H9 (cell line): ENCODE measurements around the gene SDK1. TPM values are rescaled to one million over a fixed set of nuclear protein-coding genes. Genes with fewer than 3 reads are reported as not detected.

Source experiments
- DNase-seq: peaks from one replicate; pipeline ENCODE4 v3.0.0-alpha.2; 2017
- H2AFZ ChIP-seq: one replicate; pipeline ENCODE4 v1.6.1; 2013; ENCODE audit warnings: mild to moderate bottlenecking, low read length, control low read depth, moderate library complexity
- H2AK5ac ChIP-seq: 2 replicates; pipeline ENCODE4 v1.6.1; 2013; ENCODE audit warnings: low read length, control low read depth, mixed read lengths; ENCODE audit not compliant: insufficient read length
- H2BK120ac ChIP-seq: one replicate; pipeline ENCODE4 v1.6.1; 2013; ENCODE audit warnings: low read depth, mild to moderate bottlenecking, low read length, control low read depth, inconsistent platforms; ENCODE audit not compliant: poor library complexity, severe bottlenecking
- H2BK12ac ChIP-seq: 2 replicates; pipeline ENCODE4 v1.6.1; 2013; ENCODE audit warnings: low read length, control low read depth, mixed read lengths, low read depth; ENCODE audit not compliant: insufficient read length
- H2BK15ac ChIP-seq: 2 replicates; pipeline ENCODE4 v1.6.1; 2013; ENCODE audit warnings: low read depth, low read length, control low read depth
- H2BK20ac ChIP-seq: one replicate; pipeline ENCODE4 v1.6.1; 2013; ENCODE audit warnings: low read depth, mild to moderate bottlenecking, low read length, control low read depth, inconsistent platforms; ENCODE audit not compliant: poor library complexity, severe bottlenecking
- H2BK5ac ChIP-seq: 2 replicates; pipeline ENCODE4 v1.6.1; 2013; ENCODE audit warnings: low read length, control low read depth, mixed read lengths; ENCODE audit not compliant: insufficient read length
- H3K14ac ChIP-seq: 2 replicates; pipeline ENCODE4 v1.6.1; 2013; ENCODE audit warnings: low read length, control low read depth; ENCODE audit not compliant: insufficient read depth
- H3K18ac ChIP-seq: 2 replicates; pipeline ENCODE4 v1.6.1; 2013; ENCODE audit warnings: low read depth, mild to moderate bottlenecking, mixed read lengths, low read length, control low read depth; ENCODE audit not compliant: insufficient read length
- H3K23ac ChIP-seq: 2 replicates; pipeline ENCODE4 v1.6.1; 2013; ENCODE audit warnings: low read length, control low read depth, mixed read lengths, low read depth; ENCODE audit not compliant: insufficient read length
- H3K23me2 ChIP-seq: 2 replicates; pipeline ENCODE4 v1.6.1; 2013; ENCODE audit warnings: low read depth, mild to moderate bottlenecking, mixed read lengths, low read length, control low read depth; ENCODE audit not compliant: insufficient read length, poor library complexity, severe bottlenecking
- H3K27ac ChIP-seq: 2 replicates; pipeline ENCODE4 v1.5.1; 2013; ENCODE audit warnings: low read length, control low read depth, mixed read lengths, low read depth; ENCODE audit not compliant: insufficient read length
- H3K27me3 ChIP-seq: 2 replicates; pipeline ENCODE4 v1.6.1; 2013; ENCODE audit warnings: low read length, control low read depth, inconsistent platforms; ENCODE audit not compliant: insufficient read depth
- H3K4ac ChIP-seq: 2 replicates; pipeline ENCODE4 v1.6.1; 2013; ENCODE audit warnings: low read depth, mild to moderate bottlenecking, control low read depth, inconsistent platforms, low read length, moderate library complexity
- H3K4me1 ChIP-seq: 2 replicates; pipeline ENCODE4 v1.6.1; 2013; ENCODE audit warnings: low read length, control low read depth, inconsistent platforms; ENCODE audit not compliant: insufficient read depth
- H3K4me2 ChIP-seq: 2 replicates; pipeline ENCODE4 v1.6.1; 2013; ENCODE audit warnings: low read length, control low read depth, mixed read lengths; ENCODE audit not compliant: insufficient read length, insufficient read depth
- H3K56ac ChIP-seq: 2 replicates; pipeline ENCODE4 v1.6.1; 2013; ENCODE audit warnings: low read depth, mild to moderate bottlenecking, mixed read lengths, low read length, control low read depth; ENCODE audit not compliant: insufficient read length
- H3K79me1 ChIP-seq: 2 replicates; pipeline ENCODE4 v1.6.1; 2013; ENCODE audit warnings: low read depth, mild to moderate bottlenecking, moderate library complexity, low read length, control low read depth, inconsistent platforms; ENCODE audit not compliant: insufficient read depth, poor library complexity, severe bottlenecking
- H3K79me2 ChIP-seq: 2 replicates; pipeline ENCODE4 v1.6.1; 2013; ENCODE audit warnings: low read length, control low read depth, inconsistent platforms; ENCODE audit not compliant: insufficient read depth
- H3K9ac ChIP-seq: 2 replicates; pipeline ENCODE4 v1.6.1; 2013; ENCODE audit warnings: low read length, control low read depth, mixed read lengths; ENCODE audit not compliant: insufficient read length; ENCODE audit errors: extremely low read depth
- H3K9me3 ChIP-seq: one replicate; pipeline ENCODE4 v1.6.1; 2013; ENCODE audit warnings: low read depth, low read length, inconsistent platforms; ENCODE audit not compliant: control insufficient read depth
- H3T11ph ChIP-seq: one replicate; pipeline ENCODE4 v1.6.1; 2013; ENCODE audit warnings: mild to moderate bottlenecking, low read length, control low read depth, inconsistent platforms
- H4K20me1 ChIP-seq: one replicate; pipeline ENCODE4 v1.6.1; 2013; ENCODE audit not compliant: control insufficient read depth, insufficient read length, insufficient read depth
- H4K5ac ChIP-seq: 2 replicates; pipeline ENCODE4 v1.6.1; 2013; ENCODE audit warnings: low read depth, mild to moderate bottlenecking, mixed read lengths, low read length, control low read depth; ENCODE audit not compliant: insufficient read length
- H4K8ac ChIP-seq: replicated peaks from 2 replicates; pipeline ENCODE4 v1.6.1; 2013; ENCODE audit warnings: low read length, control low read depth, mixed read lengths, low read depth; ENCODE audit not compliant: insufficient read length
- H4K91ac ChIP-seq: 2 replicates; pipeline ENCODE4 v1.6.1; 2013; ENCODE audit warnings: low read depth, mild to moderate bottlenecking, moderate library complexity, mixed read lengths, low read length, control low read depth; ENCODE audit not compliant: insufficient read length
- H3K27ac Mint-ChIP-seq, 3 experiments: 2 replicates in 2 of 3; 3 replicates in 1 of 3; pipeline ENCODE4 v1.8.0; 2020 to 2021; ENCODE audit warnings: mixed read lengths in 3 of 3, mild to moderate bottlenecking in 1 of 3, moderate library complexity in 1 of 3
- H3K27me3 Mint-ChIP-seq: 2 replicates; pipeline ENCODE4 v1.8.0; 2021; ENCODE audit warnings: low read depth, mild to moderate bottlenecking, moderate library complexity, mixed read lengths
- H3K36me3 Mint-ChIP-seq, 3 experiments: 2 replicates in 2 of 3; 3 replicates in 1 of 3; pipeline ENCODE4 v1.8.0; 2020 to 2021; ENCODE audit warnings: low read depth in 3 of 3, mixed read lengths in 3 of 3; ENCODE audit not compliant: insufficient read depth in 1 of 3
- H3K4me1 Mint-ChIP-seq, 2 experiments: 2 replicates each; pipeline ENCODE4 v1.8.0; 2020; ENCODE audit warnings: mixed read lengths in 2 of 2
- H3K4me3 Mint-ChIP-seq, 2 experiments: 2 replicates in 1 of 2; 3 replicates in 1 of 2; pipeline ENCODE4 v1.8.0; 2020 to 2021; ENCODE audit warnings: mild to moderate bottlenecking in 2 of 2, mixed read lengths in 2 of 2, moderate library complexity in 1 of 2
- H3K9me3 Mint-ChIP-seq, 2 experiments: 2 replicates in 1 of 2; 3 replicates in 1 of 2; pipeline ENCODE4 v1.8.0; 2020; ENCODE audit warnings: mild to moderate bottlenecking in 2 of 2, mixed read lengths in 2 of 2, moderate library complexity in 1 of 2
- CTCF ChIP-seq: fragments of 200-600 bp; sonication (generic); conservative IDR thresholded peaks from 3 replicates; pipeline ENCODE4 v1.8.0; 2021; ENCODE audit warnings: antibody characterized with exemption, mild to moderate bottlenecking
- WGBS: extraction: QIAGEN DNeasy Blood & Tissue Kit; methylation state at CpG from one replicate; pipeline ENCODE4 v1.1.7; 2013; ENCODE audit warnings: missing lambda C conversion rate, low lambda C conversion rate, mixed read lengths; ENCODE audit not compliant: insufficient read length; ENCODE audit errors: extremely low coverage; 5-methylcytosine and 5-hydroxymethylcytosine counted together
- total RNA-seq: library from RNA; stranded (reverse); gene quantifications from 2 replicates; pipeline ENCODE4 v1.2.1, GENCODE V29; 2021

SDK1 gene
- total RNA-seq, 1 experiment from 2014 or later = 8.7 TPM

DNA sequence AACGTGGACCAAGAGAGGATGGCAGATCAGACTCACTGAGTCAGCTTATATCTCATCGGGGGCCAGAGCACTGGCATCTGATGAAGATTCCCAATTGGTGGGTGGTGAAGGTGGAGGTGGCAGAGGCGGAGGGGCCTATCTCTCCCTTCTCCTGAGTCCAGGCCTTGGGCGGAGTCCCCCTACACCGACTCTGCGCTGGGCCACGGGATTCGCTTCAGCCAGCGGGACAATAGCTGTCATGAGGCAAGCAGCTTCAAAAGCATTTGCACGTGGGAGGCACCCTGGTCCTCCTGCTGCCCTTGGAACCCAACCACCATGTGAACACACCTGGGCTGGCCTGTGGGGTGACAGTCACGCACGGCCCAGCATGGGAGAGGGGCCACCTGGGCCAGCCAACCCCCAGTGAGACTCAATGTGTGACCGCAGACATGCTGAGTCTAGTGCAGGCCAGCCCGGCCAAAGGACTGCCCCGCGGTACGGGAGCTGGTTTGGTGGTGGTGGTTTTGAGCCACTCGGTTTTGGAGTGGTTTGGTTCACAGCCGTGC, 914.2 kb downstream of the SDK1 start:
- DNase-seq = no peak
- no peaks in the 10 kb centered on the region for H3K4me1 Mint-ChIP-seq
- Histone ChIP-seq H3K9me3 (no peaks in the 10 kb centered on the region), H3K79me1 (no peaks in the 10 kb centered on the region), H3K4ac (no peak overlapping the region), H2AK5ac (no peak overlapping the region), H3K23ac (no peak overlapping the region), H3K27ac (no peak overlapping the region), H3K56ac (no peak overlapping the region), H2BK12ac (no peak overlapping the region), H3K23me2 (no peaks in the 10 kb centered on the region), H3K4me2 (no peak overlapping the region), H3T11ph (no peak overlapping the region), H3K4me1 (no peaks in the 10 kb centered on the region), H3K79me2 (no peaks in the 10 kb centered on the region), H2BK5ac (no peak overlapping the region), H3K27me3 (no peaks in the 10 kb centered on the region), H3K14ac (no peak overlapping the region; the same call in 1 of the 2 replicates), H4K91ac (no peak overlapping the region), H4K20me1 (no peaks in the 10 kb centered on the region), H2AFZ (no peak overlapping the region), H2BK20ac (no peak overlapping the region), H2BK120ac (no peak overlapping the region), H3K9ac (no peak overlapping the region), H2BK15ac (no peak overlapping the region), H4K5ac (no peak overlapping the region), H4K8ac (no peak overlapping the region), H3K18ac (no peak overlapping the region)
- WGBS = no CpG with 5 or more reads among the region's 19 CpGs
- H3K36me3 Mint-ChIP-seq = no peaks in the 10 kb centered on the region; a peak in 1 of 7 replicates
- TF ChIP-seq CTCF = no peak
- H3K4me3 Mint-ChIP-seq = no peak overlapping the region
- H3K9me3 Mint-ChIP-seq = no peaks in the 10 kb centered on the region; a peak in 1 of 5 replicates
- H3K27me3 Mint-ChIP-seq = no peaks in the 10 kb centered on the region
- no peak overlapping the region; a peak in 1 of 7 replicates for H3K27ac Mint-ChIP-seq
